Thoracic aorta (tissue), 2 donors: Measurements from ENCODE around the gene ADAR. TPM values are rescaled to one million over a fixed set of nuclear protein-coding genes. Genes with fewer than 3 reads are reported as not detected.

Experiments
- ATAC-seq: fragments of 150-250 bp; one replicate; pipeline ENCODE4 v1.8.0; 2017; ENCODE audit warnings: low read depth; ENCODE audit not compliant: insufficient number of reproducible peaks, low FRiP score
- DNase-seq: peaks from one replicate; pipeline ENCODE4 v3.0.0-alpha.2; 2020; ENCODE audit warnings: low spot score
- H3K27ac ChIP-seq, 2 donors: fragments of 200-600 bp; sonication (generic); 1 replicate in 1 of 2; 2 replicates in 1 of 2; pipeline ENCODE4 v1.5.1; 2016; ENCODE audit warnings: mild to moderate bottlenecking in 2 of 2, moderate library complexity in 2 of 2
- H3K27me3 ChIP-seq: fragments of 200-600 bp; sonication (generic); replicated peaks from 2 replicates; pipeline ENCODE4 v1.6.0; 2016; ENCODE audit warnings: mild to moderate bottlenecking; ENCODE audit not compliant: insufficient read depth
- H3K36me3 ChIP-seq: fragments of 200-600 bp; sonication (generic); one replicate; pipeline ENCODE4 v1.5.1; 2016
- H3K4me1 ChIP-seq, 2 donors: fragments of 200-600 bp; sonication (generic); 1 replicate in 1 of 2; 2 replicates in 1 of 2; pipeline versions ENCODE4 v1.5.1 to v1.6.0; 2016; ENCODE audit warnings: low read depth in 2 of 2, mild to moderate bottlenecking in 1 of 2; ENCODE audit not compliant: control insufficient read depth in 1 of 2
- H3K4me3 ChIP-seq: fragments of 200-600 bp; sonication (generic); 2 replicates; pipeline ENCODE4 v1.5.1; 2016; ENCODE audit warnings: mild to moderate bottlenecking
- H3K9me3 ChIP-seq: fragments of 200-600 bp; sonication (generic); 2 replicates; pipeline ENCODE4 v1.5.1; 2016
- total RNA-seq, 2 donors: library from RNA; depleted of rRNA; stranded (reverse); fragments of >200 nt; gene quantifications; one replicate each; pipeline versions ENCODE4 v1.1.0 to v1.2.3, GENCODE V29; 2016
- TF ChIP-seq, protein P1 (sequence below): fragments of 200-600 bp; sonication (generic); IDR thresholded peaks from one replicate; pipeline ENCODE4 v1.5.1; 2019; ENCODE audit warnings: antibody characterized with exemption

ADAR gene
- total RNA-seq, 2 donors from 2014 or later, result 86.1 to 149 TPM

GRCh38 chr1:154567386-154568156 lies 40.4 kb downstream of the ADAR start, which contains the start of gene CHRNB2:
CHRNB2 (plus strand) TSS chr1:154567778; CDS start chr1:154568045, 267 bp downstream.
- H3K4me1 ChIP-seq, result peaks cover 3 to 11% of the 10 kb centered on the region in 2 donors
- H3K27me3 ChIP-seq, result no peaks in the 10 kb centered on the region
- no peaks in the 10 kb centered on the region for H3K9me3 ChIP-seq
- ATAC-seq (no peak), DNase-seq (no peak)
- H3K4me3 ChIP-seq, result peak within 1 kb of the TSS; percentile 48
- H3K27ac ChIP-seq, result no peak within 1 kb of the TSS
- no peaks in the 10 kb centered on the region for H3K36me3 ChIP-seq
- TF ChIP-seq, protein P1, sequence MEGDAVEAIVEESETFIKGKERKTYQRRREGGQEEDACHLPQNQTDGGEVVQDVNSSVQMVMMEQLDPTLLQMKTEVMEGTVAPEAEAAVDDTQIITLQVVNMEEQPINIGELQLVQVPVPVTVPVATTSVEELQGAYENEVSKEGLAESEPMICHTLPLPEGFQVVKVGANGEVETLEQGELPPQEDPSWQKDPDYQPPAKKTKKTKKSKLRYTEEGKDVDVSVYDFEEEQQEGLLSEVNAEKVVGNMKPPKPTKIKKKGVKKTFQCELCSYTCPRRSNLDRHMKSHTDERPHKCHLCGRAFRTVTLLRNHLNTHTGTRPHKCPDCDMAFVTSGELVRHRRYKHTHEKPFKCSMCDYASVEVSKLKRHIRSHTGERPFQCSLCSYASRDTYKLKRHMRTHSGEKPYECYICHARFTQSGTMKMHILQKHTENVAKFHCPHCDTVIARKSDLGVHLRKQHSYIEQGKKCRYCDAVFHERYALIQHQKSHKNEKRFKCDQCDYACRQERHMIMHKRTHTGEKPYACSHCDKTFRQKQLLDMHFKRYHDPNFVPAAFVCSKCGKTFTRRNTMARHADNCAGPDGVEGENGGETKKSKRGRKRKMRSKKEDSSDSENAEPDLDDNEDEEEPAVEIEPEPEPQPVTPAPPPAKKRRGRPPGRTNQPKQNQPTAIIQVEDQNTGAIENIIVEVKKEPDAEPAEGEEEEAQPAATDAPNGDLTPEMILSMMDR, result no peak

- no peak for DNase-seq
- Histone ChIP-seq H3K4me3 (no peak overlapping the region), H3K9me3 (no peaks in the 10 kb centered on the region), H3K4me1 (peaks cover 3 to 11% of the 10 kb centered on the region in 2 donors), H3K27me3 (no peaks in the 10 kb centered on the region), H3K36me3 (no peaks in the 10 kb centered on the region), H3K27ac (no peak overlapping the region)
- ATAC-seq, result no peak
- TF ChIP-seq, protein P1, result no peak
Observed at GRCh38 chr1:154565876-154566275, 42.1 kb downstream of the ADAR start.

DNA sequence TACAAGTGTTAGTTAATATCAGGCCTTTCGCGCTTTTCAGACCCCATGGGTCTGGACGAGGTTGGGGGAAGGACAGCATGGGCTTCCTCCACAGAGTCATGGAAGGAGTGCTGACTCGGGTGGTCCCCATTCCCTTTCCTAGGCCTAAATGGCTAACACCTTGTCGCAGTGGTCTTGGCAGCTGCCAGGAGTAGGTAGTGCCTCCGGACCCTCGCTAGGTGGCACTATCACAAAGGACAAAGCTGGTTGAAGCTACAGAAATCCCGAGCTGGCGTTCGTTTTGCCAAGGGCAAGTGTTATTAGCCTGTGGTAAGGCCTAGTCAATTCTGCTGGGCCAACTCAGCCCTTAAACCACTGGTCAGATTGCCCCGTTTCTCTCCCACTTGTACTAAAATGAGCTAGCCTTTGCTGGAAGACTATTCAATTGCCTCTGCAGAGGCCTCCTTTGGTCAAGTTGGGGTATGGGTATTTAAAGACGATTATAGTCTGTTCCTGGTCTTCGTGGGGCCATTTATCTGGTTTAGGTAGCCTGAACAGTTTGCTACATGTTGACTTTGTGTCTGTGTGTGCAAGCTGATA lies 48.4 kb downstream of the ADAR start:
- Histone ChIP-seq H3K27me3 (no peaks in the 10 kb centered on the region), H3K27ac (peak overlapping the region; percentile 70 to 92), H3K4me3 (peak overlapping the region; percentile 92), H3K36me3 (peaks cover 12% of the 10 kb centered on the region), H3K4me1 (peaks cover 12 to 25% of the 10 kb centered on the region in 2 donors), H3K9me3 (no peaks in the 10 kb centered on the region)
- DNase-seq, result peak; percentile 60
- ATAC-seq, result peak; percentile 57
- TF ChIP-seq, protein P1, result peak; percentile 93

- no peaks in the 10 kb centered on the region for H3K27me3 ChIP-seq
- TF ChIP-seq, protein P1, result no peak
- peak overlapping the region; percentile 70 to 92 for H3K27ac ChIP-seq
- H3K9me3 ChIP-seq, result no peaks in the 10 kb centered on the region
- H3K4me3 ChIP-seq, result peak overlapping the region; percentile 92
- DNase-seq, result peak; percentile 97
- ATAC-seq, result peak; percentile 90
- peaks cover 12 to 25% of the 10 kb centered on the region in 2 donors for H3K4me1 ChIP-seq
- H3K36me3 ChIP-seq, result peaks cover 19% of the 10 kb centered on the region
Observed at GRCh38 chr1:154558720-154559465, 49.1 kb downstream of the ADAR start.
